Calu3 (cell line): ENCODE results near the gene VSIG4. TPM values are rescaled to one million over a fixed set of nuclear protein-coding genes. Genes with fewer than 3 reads are reported as not detected.

Source experiments
- BruUV-seq: library from RNA; stranded (reverse); fragments of 400-500 nt; replicated peaks from 2 replicates; lab custom pipeline; 2021; lab: Mats Ljungman, UMichigan
- CTCF ChIA-PET: fragments of 300-600 bp; sonication (Branson Sonifier 250); formaldehyde crosslinking; loops from one replicate; lab custom pipeline; 2022; ENCODE audit warnings: antibody characterized with exemption; lab: Charles Lee
- DNase-seq: peaks from one replicate; pipeline ENCODE4 v3.0.0; 2022
- H3K27ac Mint-ChIP-seq: one replicate; pipeline ENCODE4 v1.8.0; 2022; ENCODE audit warnings: mixed read lengths; ENCODE audit not compliant: unreplicated experiment
- H3K27me3 Mint-ChIP-seq: one replicate; pipeline ENCODE4 v1.8.0; 2022; ENCODE audit warnings: mixed read lengths; ENCODE audit not compliant: unreplicated experiment
- H3K36me3 Mint-ChIP-seq: one replicate; pipeline ENCODE4 v1.8.0; 2022; ENCODE audit warnings: mild to moderate bottlenecking, moderate library complexity, mixed read lengths; ENCODE audit not compliant: insufficient read depth, unreplicated experiment
- H3K4me1 Mint-ChIP-seq: one replicate; pipeline ENCODE4 v1.8.0; 2022; ENCODE audit warnings: mild to moderate bottlenecking, low read depth, mixed read lengths; ENCODE audit not compliant: unreplicated experiment
- H3K4me3 Mint-ChIP-seq: one replicate; pipeline ENCODE4 v1.8.0; 2022; ENCODE audit warnings: mild to moderate bottlenecking, low read depth, moderate library complexity, mixed read lengths; ENCODE audit not compliant: unreplicated experiment
- H3K9me3 Mint-ChIP-seq: one replicate; pipeline ENCODE4 v1.8.0; 2022; ENCODE audit warnings: low read depth, mixed read lengths; ENCODE audit not compliant: unreplicated experiment
- CTCF ChIP-seq: fragments of 200-600 bp; IDR thresholded peaks from one replicate; pipeline ENCODE4 v1.8.0; 2022; ENCODE audit warnings: antibody characterized with exemption; ENCODE audit not compliant: unreplicated experiment
- intact Hi-C: fragments of 100-400 bp; cut with micrococcal nuclease; formaldehyde crosslinking; loops from one replicate; pipeline ENCODE4 v1.10.0; 2022; ENCODE audit not compliant: unreplicated experiment
- total RNA-seq: library from RNA; stranded (reverse); gene quantifications from 2 replicates; pipeline ENCODE4 v1.2.3, GENCODE V29; 2022

Gene VSIG4
- total RNA-seq, 1 experiment from 2014 or later = not detected

GRCh38 chrX:66000628-66001272 lies 39.1 kb downstream of the VSIG4 start:
- Mint-ChIP-seq H3K27ac (no peak overlapping the region), H3K4me3 (no peak overlapping the region), H3K4me1 (no peaks in the 10 kb centered on the region), H3K9me3 (no peaks in the 10 kb centered on the region), H3K27me3 (no peaks in the 10 kb centered on the region), H3K36me3 (no peaks in the 10 kb centered on the region)
- TF ChIP-seq CTCF = no peak
- CTCF ChIA-PET = no interaction called here
- intact Hi-C loops = no loop called here
- DNase-seq = no peak
- no TSS peak for BruUV-seq

GRCh38 chrX:66000178-66000577 lies 39.7 kb downstream of the VSIG4 start:
- CTCF ChIA-PET = interaction anchor here (0.7 kb wide), 1 partner anchor 128 kb away, joined by 3 read pairs; no protein-coding TSS in a partner anchor
- H3K4me3 Mint-ChIP-seq = no peak overlapping the region
- H3K27ac Mint-ChIP-seq = no peak overlapping the region

GRCh38 chrX:65999563-66000148 lies 40.2 kb downstream of the VSIG4 start:
- Mint-ChIP-seq H3K36me3 (no peaks in the 10 kb centered on the region), H3K27ac (no peak overlapping the region), H3K4me3 (no peak overlapping the region), H3K27me3 (no peaks in the 10 kb centered on the region), H3K9me3 (no peaks in the 10 kb centered on the region), H3K4me1 (no peaks in the 10 kb centered on the region)
- intact Hi-C loops = no loop called here
- CTCF ChIA-PET = interaction anchor here (0.7 kb wide), 1 partner anchor 128 kb away, joined by 3 read pairs; no protein-coding TSS in a partner anchor
- no peak for DNase-seq
- TF ChIP-seq CTCF = no peak
- no TSS peak for BruUV-seq

More at GRCh38 chrX:66000178-66000577, 39.7 kb downstream of the VSIG4 start:
- no peak for TF ChIP-seq CTCF
- no TSS peak for BruUV-seq
- intact Hi-C loops = no loop called here
- H3K9me3 Mint-ChIP-seq = no peaks in the 10 kb centered on the region
- DNase-seq = no peak
- H3K36me3 Mint-ChIP-seq = no peaks in the 10 kb centered on the region
- no peaks in the 10 kb centered on the region for H3K4me1 Mint-ChIP-seq
- no peaks in the 10 kb centered on the region for H3K27me3 Mint-ChIP-seq

GRCh38 chrX:65999029-65999562 lies 40.8 kb downstream of the VSIG4 start:
- H3K9me3 Mint-ChIP-seq = no peaks in the 10 kb centered on the region
- no peak overlapping the region for H3K4me3 Mint-ChIP-seq
- H3K4me1 Mint-ChIP-seq = no peaks in the 10 kb centered on the region
- DNase-seq = no peak
- intact Hi-C loops = no loop called here
- no peaks in the 10 kb centered on the region for H3K27me3 Mint-ChIP-seq
- no peak overlapping the region for H3K27ac Mint-ChIP-seq
- CTCF ChIA-PET = no interaction called here
- no TSS peak for BruUV-seq
- no peaks in the 10 kb centered on the region for H3K36me3 Mint-ChIP-seq
- no peak for TF ChIP-seq CTCF
